Mesothelial cell of epicardium (in vitro differentiated cells): Measurements from ENCODE around the gene GRIN3A. TPM values are rescaled to one million over a fixed set of nuclear protein-coding genes. Genes with fewer than 3 reads are reported as not detected.
A peak's percentile ranks its signal among the peaks of the same experiment; 100 is the strongest.
"Not testable (repeated sequence)": the region's sequence is repeated elsewhere in the genome, so short reads cannot be mapped to it uniquely, and the experiment has no call there.

Experiments
- DNase-seq, 2 experiments: peaks; one replicate each; pipeline ENCODE4 v3.0.0; 2021; ENCODE audit warnings: low spot score in 2 of 2; ENCODE audit not compliant: unreplicated experiment in 2 of 2
- H3K27ac Mint-ChIP-seq: 2 replicates; pipeline ENCODE4 v1.8.0; 2021; ENCODE audit warnings: mixed read lengths
- H3K27me3 Mint-ChIP-seq: 2 replicates; pipeline ENCODE4 v1.8.0; 2021; ENCODE audit warnings: low read depth, mixed read lengths
- H3K36me3 Mint-ChIP-seq: 2 replicates; pipeline ENCODE4 v1.8.0; 2021; ENCODE audit warnings: mixed read lengths
- H3K4me1 Mint-ChIP-seq: 2 replicates; pipeline ENCODE4 v1.8.0; 2021; ENCODE audit warnings: mixed read lengths
- H3K4me3 Mint-ChIP-seq: 2 replicates; pipeline ENCODE4 v1.8.0; 2021; ENCODE audit warnings: mild to moderate bottlenecking, moderate library complexity, mixed read lengths
- H3K9me3 Mint-ChIP-seq: 2 replicates; pipeline ENCODE4 v1.8.0; 2021; ENCODE audit warnings: mixed read lengths
- CTCF ChIP-seq: fragments of 200-600 bp; sonication (generic); IDR thresholded peaks from one replicate; pipeline ENCODE4 v1.5.0; 2021; ENCODE audit warnings: antibody characterized with exemption; ENCODE audit not compliant: unreplicated experiment
- total RNA-seq: library from RNA; stranded (reverse); gene quantifications from 3 replicates; pipeline ENCODE4 v1.2.1, GENCODE V29; 2021

The GRIN3A gene
- total RNA-seq, 1 donor from 2014 or later: 3.0 TPM

- no peak for TF ChIP-seq CTCF
- peaks cover 9% of the 10 kb centered on the region for H3K4me1 Mint-ChIP-seq
- no peaks in the 10 kb centered on the region for H3K9me3 Mint-ChIP-seq
- no peak overlapping the region for H3K4me3 Mint-ChIP-seq
- no peak overlapping the region for H3K27ac Mint-ChIP-seq
- H3K36me3 Mint-ChIP-seq: peaks cover 32% of the 10 kb centered on the region
- no peaks in the 10 kb centered on the region for H3K27me3 Mint-ChIP-seq
- DNase-seq: no peak
Observed at GRCh38 chr9:101567725-101568350, 170.6 kb downstream of the GRIN3A start.

GRCh38 chr9:101566904-101567724 is 171.3 kb downstream of the GRIN3A start:
- Mint-ChIP-seq H3K27me3 (no peaks in the 10 kb centered on the region), H3K4me1 (peaks cover 9% of the 10 kb centered on the region), H3K27ac (no peak overlapping the region), H3K4me3 (no peak overlapping the region), H3K9me3 (no peaks in the 10 kb centered on the region), H3K36me3 (peaks cover 40% of the 10 kb centered on the region)
- no peak for DNase-seq
- TF ChIP-seq CTCF: peak; percentile 33

GRCh38 chr9:101564252-101564651 is 174.2 kb downstream of the GRIN3A start:
- H3K4me1 Mint-ChIP-seq: no peaks in the 10 kb centered on the region
- no peak overlapping the region for H3K4me3 Mint-ChIP-seq
- H3K27ac Mint-ChIP-seq: no peak overlapping the region
- no peak for DNase-seq
- peaks cover 9% of the 10 kb centered on the region for H3K9me3 Mint-ChIP-seq
- no peaks in the 10 kb centered on the region for H3K27me3 Mint-ChIP-seq
- no peak for TF ChIP-seq CTCF
- H3K36me3 Mint-ChIP-seq: peaks cover 63% of the 10 kb centered on the region

- no peak for DNase-seq
- H3K4me1 Mint-ChIP-seq: no peaks in the 10 kb centered on the region
Observed at GRCh38 chr9:101562966-101563365, 175.5 kb downstream of the GRIN3A start.

DNA sequence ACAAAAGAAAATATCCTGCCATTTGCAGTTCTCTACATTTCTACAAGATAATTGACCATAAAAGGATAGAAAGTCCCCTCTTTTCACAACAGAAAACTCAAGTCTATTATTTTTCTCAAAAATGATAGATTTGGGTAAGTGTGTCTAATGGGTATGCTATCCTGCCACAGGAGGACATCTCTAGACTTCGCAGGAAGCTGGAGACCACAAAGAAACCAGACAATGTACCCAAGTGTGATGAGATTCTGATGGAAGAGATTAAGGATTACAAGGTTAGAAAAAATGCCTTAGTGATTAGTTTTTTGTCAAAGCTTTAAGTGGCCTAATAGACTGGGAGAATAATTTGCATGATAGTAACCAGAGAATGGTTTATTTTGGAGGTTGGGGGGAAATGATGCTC is 176.7 kb downstream of the GRIN3A start:
- Mint-ChIP-seq H3K9me3 (peaks cover 27% of the 10 kb centered on the region), H3K4me3 (no peak overlapping the region), H3K27ac (no peak overlapping the region), H3K4me1 (no peaks in the 10 kb centered on the region), H3K27me3 (no peaks in the 10 kb centered on the region), H3K36me3 (peaks cover 79% of the 10 kb centered on the region)
- TF ChIP-seq CTCF: no peak
- no peak for DNase-seq

More at GRCh38 chr9:101562966-101563365, 175.5 kb downstream of the GRIN3A start:
- no peak overlapping the region for H3K27ac Mint-ChIP-seq
- H3K36me3 Mint-ChIP-seq: peaks cover 71% of the 10 kb centered on the region
- H3K27me3 Mint-ChIP-seq: no peaks in the 10 kb centered on the region
- peaks cover 22% of the 10 kb centered on the region for H3K9me3 Mint-ChIP-seq
- H3K4me3 Mint-ChIP-seq: no peak overlapping the region
- TF ChIP-seq CTCF: no peak

- not testable (repeated sequence) for H3K4me3 Mint-ChIP-seq, H3K27ac Mint-ChIP-seq, H3K27me3 Mint-ChIP-seq, DNase-seq, H3K4me1 Mint-ChIP-seq, H3K9me3 Mint-ChIP-seq
- H3K36me3 Mint-ChIP-seq: peaks cover 56% of the 10 kb centered on the region
Observed at GRCh38 chr9:101549472-101550098, 188.9 kb downstream of the GRIN3A start.
